NCI-H2107 treated with DMSO at 0.1 percent for 48 hours (cell line): Measurements from ENCODE around the gene MYPOP.
A peak's percentile ranks its signal among the peaks of the same experiment; 100 is the strongest.

Experiments used
- DNase-seq: peaks from one replicate; lab custom pipeline; 2025; ENCODE audit not compliant: unreplicated experiment; lab: John Stamatoyannopoulos, UW

The MYPOP gene

GRCh38 chr19:45864629-45865082 is 37.8 kb downstream of the MYPOP start:
- DNase-seq: no peak

- DNase-seq: no peak
These were observed 38.4 kb downstream of the MYPOP start, which contains the start of gene FOXA3 for GRCh38 chr19:45863840-45864628. FOXA3 (plus strand) TSS chr19:45864326; CDS start chr19:45864457, 131 bp downstream.

- DNase-seq: no peak
These were observed 39.0 kb downstream of the MYPOP start for GRCh38 chr19:45863335-45863839.

- peak; percentile 94 for DNase-seq
These were observed 39.7 kb downstream of the MYPOP start, which contains the start of gene SYMPK for GRCh38 chr19:45862564-45863334. SYMPK (minus strand) TSS chr19:45863147; CDS start chr19:45854495, 8,652 bp downstream.

GRCh38 chr19:45862271-45862563 is 40.2 kb downstream of the MYPOP start:
- DNase-seq: no peak

- no peak for DNase-seq
These were observed 41.8 kb downstream of the MYPOP start for GRCh38 chr19:45860359-45861259.

- DNase-seq: no peak
These were observed 48.1 kb downstream of the MYPOP start for GRCh38 chr19:45854167-45854778.

GRCh38 chr19:45852983-45853382 is 49.4 kb downstream of the MYPOP start:
- peak; percentile 56 for DNase-seq

GRCh38 chr19:45852145-45852750 is 50.2 kb downstream of the MYPOP start:
- no peak for DNase-seq

- no peak for DNase-seq
These were observed 53.5 kb downstream of the MYPOP start for GRCh38 chr19:45848922-45849321.

- no peak for DNase-seq
These were observed 54.8 kb downstream of the MYPOP start for GRCh38 chr19:45847663-45848062.

GRCh38 chr19:45842198-45842597 is 60.2 kb downstream of the MYPOP start:
- no peak for DNase-seq
